GM18505 (cell line): ENCODE measurements around the gene SLC6A3.

Experiments used
- ATAC-seq: cut with Tn5 transposase; IDR thresholded peaks from one replicate; pipeline ENCODE4 v1.9.1; 2021; ENCODE audit not compliant: unreplicated experiment
- POLR2A ChIP-seq: IDR thresholded peaks from 4 replicates; pipeline ENCODE4 v1.6.1; 2011; ENCODE audit warnings: borderline replicate concordance; ENCODE audit not compliant: insufficient read depth, insufficient read length; ENCODE audit errors: extremely low read depth

Gene SLC6A3

DNA sequence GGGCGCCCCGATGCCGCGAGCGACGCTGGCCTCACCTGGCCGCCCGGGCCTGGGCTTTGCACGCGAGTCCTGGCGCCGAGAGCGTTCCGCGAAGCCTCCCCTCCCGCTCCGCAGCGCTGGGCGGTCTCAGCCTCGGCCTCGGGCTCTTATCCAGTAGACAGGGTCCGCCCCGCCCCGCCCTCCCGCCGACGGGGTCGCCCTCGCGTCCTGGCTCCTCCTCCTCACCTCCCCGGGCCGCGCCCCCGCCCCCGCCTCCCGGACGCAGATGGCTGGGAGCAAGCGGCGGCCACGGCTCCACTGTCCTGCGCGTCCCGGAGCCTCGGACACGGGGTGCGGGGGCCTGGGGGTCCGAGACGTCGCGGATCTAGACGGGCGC lies at the start of gene SLC6A3:
Gene SLC6A3, minus strand, starts transcription at position 128 of the 376 bp plus-strand sequence. CDS start 2,243 bp downstream, outside the sequence.
- no peak for TF ChIP-seq POLR2A
- no peak for ATAC-seq

DNA sequence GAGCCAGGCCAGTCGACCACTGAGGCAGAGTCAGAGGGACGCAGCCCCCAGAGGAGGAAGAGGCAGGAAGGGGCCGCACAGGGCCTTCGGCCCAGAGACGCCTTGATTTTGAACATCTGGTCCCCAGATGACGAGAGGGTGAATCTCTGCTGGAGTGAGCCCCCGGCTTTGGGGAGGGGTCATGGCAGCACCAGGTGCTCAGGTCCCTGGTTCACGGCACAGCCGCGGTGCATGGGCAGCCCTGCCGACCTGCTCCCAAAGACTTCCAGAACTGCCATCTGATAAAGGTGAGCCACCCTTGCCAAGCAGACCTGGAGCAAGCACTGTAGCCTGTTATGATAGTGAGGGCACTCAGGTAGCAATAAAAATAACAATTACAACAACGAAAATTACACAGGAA lies 48.7 kb upstream of the SLC6A3 start:
- no peak for TF ChIP-seq POLR2A
- ATAC-seq: no peak

DNA sequence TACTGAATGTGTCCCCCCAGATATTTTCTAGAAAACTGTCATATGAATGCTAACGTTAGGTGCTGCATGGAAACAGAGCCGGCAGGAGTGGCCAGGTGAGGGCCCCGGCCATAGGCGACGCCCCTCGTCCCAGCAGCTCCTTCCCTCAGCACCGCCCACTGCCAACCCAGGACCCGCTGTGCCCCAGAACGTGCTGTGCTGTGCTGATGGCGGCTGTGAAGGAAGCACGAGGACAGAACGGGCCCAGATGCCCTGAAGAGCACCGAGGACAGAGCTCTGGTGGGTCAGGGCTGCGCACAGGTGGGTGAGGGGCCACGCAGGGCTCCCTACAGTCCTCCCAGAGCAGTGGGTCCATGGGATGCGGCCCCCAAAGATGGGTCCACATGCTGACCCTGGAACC lies 48.2 kb upstream of the SLC6A3 start:
- no peak for TF ChIP-seq POLR2A
- ATAC-seq: no peak

DNA sequence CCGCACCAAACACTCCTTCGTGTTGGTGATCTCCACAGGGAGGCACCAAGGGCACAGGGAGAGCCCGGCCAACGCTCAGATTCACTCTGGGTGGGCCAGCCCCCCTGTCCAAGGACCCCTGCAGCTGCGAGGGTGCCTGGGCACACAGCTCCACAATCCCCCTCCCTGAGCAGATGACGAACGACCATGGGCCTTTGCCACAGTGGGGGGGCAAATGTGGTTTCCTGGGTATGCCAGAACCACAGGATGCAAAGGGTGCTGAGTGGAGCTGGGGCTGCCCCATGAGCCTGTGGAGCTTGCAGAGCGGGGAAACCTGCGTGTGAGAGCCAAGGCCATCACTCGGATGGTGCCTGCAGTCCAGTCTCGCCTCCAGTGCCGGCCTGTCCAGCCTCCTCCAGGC lies 47.5 kb upstream of the SLC6A3 start:
- TF ChIP-seq POLR2A: peak; percentile 12
- ATAC-seq: no peak

DNA sequence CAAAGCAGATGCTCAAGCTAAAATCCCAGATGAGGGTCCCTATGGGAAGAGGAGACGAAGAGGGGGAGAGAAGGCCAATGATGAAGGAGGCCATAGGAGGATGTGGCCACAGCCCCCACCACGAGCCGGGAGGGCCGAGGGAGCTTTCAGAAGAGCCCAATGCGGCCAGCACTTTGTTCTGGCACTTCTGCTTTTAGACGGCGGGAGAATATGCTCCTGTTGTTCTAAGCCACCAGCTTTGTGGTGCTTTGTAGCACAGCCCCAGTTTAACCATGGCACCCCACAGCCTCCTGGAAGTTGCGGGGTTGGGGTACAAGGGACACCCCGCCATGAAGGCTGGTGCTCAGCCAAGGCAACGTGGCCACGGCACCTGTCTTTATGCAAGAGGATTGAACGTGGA lies 45.1 kb upstream of the SLC6A3 start:
- TF ChIP-seq POLR2A: peak; percentile 52
- ATAC-seq: peak; percentile 21

DNA sequence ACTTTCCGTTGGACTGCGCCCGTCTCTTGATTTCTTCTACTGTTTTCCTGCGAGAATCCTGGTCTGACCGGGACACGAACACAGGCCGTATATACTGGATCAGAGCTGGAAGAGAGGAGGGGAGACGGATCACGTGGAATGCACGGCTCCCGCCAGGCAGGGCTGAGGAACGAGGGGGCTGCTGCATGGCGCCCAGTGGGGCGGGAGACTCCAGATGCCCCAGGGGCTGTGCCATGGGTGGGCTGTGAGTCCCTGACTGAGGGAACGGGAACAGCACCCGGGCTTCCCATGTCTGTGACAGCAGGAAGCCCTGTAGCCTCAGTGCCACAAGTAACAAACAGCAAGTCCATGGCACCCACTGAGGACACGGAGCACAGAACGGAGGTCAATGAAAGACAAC lies 44.5 kb upstream of the SLC6A3 start:
- TF ChIP-seq POLR2A: no peak
- ATAC-seq: no peak

DNA sequence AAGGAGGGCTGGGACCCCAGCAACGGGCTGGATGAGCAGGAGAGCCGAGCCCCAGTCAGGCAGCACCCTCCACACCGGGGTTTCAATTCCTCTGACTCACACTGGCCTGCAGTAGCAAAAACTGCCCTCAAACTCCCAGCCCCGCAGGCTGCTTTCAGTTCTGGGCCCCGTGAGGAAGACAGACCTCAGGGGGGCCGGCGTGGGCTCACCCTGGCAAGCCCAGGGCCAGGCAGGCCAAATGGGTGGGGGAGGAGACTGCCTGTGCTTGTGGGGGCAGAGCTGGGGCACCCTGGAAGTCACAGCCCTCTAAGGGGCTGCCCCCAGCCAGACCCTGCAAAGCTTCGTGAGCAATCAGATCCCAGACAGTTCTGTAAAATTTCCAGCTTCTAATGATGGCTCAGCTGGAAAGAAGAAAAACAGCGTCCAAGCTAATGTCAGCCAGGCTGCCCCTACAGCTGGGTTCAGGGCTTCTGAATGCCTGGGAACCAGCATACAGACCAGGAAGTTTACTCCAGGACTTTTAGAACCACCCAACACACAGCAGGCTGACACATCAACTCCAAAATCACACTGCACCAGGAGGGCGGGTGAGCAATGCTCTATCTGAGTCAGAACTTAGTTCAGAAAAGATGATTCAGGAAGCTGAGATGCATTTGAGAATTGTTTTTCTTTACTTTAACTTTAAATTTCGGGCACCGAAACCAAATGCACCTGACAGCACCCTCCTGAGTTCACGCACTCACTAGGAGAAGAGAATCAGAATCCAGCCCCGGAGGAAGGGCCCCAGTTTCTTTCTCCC lies 43.8 kb upstream of the SLC6A3 start:
- peak; percentile 51 for TF ChIP-seq POLR2A
- ATAC-seq: peak; percentile 48

DNA sequence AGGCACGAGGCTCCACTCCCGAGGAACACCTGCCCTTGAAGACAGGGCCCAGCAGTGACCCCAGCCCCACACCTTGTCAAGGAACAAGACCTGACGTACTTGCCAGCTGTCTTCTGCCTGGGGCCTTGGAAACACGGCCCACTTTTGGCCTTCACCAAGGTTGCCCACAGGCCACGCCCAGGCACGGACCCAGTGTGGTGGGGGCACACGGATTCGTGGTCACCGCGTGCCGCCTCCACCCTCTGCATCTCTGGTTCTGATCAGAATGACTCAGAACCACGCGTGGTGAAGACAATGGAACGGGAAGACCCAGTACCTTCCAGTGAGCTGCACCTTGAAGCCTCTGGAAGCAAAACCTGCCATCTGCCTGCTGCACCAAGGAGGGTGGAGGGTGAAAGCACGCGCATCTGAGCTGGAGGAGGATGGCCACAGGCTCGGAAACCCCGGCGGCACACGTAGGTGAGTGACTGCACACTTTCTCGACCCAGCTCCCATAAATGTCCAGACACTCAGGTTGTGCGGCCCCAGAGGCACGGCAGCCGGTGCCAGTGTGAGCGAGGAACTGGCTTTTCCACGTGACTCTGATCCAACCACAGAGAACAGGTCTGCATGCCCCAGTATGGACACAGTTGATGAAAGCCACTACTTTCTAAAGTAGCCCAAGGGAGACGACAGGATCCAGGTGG lies 42.0 kb upstream of the SLC6A3 start:
- no peak for ATAC-seq
- TF ChIP-seq POLR2A: peak; percentile 9

DNA sequence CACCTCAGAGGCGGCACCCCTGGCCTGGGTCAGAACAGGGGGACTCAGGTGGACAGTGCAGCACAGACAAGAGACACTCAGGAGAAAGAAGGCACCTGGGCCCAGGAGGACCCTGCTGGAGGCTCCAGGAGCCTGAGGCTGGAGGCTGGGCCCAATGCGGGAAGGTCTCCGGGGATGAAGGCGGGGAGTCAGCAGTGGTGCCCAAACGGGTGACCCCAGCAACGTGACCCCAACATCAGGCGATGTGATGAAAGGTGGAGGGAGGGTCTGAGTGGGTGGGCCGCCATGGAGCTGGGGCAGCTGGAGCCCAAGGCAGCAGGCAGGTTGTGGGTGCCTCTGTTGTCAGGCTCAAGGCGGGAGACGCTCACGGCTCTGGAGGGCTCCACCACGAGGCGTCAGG lies 41.0 kb upstream of the SLC6A3 start:
- TF ChIP-seq POLR2A: no peak
- no peak for ATAC-seq

DNA sequence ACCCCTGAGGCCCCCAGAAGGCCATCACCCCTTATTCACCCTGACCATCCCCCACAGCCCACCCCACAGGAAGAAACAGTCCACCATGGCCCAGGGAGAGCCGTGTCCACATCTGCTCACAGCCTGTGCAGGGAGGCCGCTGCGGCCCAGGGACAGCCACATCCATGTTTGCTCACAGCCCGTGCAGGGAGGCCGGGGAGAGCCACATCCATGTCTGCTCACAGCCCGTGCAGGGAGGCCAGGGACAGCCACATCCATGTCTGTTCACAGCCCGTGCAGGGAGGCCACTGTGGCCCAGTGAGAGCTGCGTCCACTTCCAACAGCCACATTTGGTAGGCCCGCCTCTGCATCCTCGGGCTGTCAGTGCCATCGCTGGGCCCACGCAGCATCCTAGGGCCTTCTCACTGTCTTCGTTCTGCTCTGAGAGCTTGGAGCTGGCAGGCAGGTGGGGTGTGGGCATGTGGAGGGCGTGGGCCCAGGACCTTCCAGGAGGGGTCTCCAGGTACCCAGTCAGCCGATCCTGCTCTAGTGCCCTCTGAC lies 40.4 kb upstream of the SLC6A3 start:
- ATAC-seq: no peak
- no peak for TF ChIP-seq POLR2A

DNA sequence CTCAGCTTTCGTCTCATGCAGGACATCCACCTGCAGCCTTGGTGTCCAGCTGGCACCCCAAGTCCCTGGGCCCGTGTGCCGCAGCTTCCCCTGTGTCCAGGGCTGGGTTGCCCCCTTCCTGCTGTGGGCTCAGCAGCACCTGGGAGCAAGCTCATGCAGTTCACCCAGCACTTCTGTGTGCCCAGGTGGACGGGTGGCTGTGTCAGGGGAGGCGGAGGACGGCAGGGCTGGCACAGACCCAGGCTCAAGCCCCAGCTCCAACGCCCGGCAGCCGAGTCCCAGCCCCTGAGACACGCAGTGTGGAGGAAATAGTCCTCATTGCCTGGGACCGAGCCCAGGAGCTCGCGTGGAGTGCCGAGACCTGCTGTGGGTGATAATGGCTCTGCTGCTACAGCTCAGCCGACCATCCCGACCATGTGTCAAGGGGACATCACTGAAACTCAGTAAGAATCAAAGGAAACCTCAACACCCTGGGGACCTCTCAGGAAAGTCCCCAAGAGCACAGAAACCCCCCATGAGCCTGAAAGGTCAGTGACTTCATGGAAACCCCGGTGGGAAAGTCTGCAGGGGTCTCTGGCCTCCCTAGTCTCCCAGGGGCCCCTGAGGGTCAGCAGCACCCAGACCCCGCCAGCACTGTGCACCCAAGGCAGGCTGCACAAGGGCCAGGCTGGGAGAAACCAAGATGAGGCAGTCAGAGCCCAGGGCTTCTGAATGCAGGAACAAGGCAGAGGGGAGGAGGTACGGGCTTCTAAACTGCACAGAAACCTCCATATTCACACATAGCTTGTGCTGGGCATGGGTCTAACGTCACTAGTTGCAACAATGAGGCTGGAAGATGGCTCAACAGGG lies 39.7 kb upstream of the SLC6A3 start:
- TF ChIP-seq POLR2A: peak; percentile 45
- peak; percentile 53 for ATAC-seq

DNA sequence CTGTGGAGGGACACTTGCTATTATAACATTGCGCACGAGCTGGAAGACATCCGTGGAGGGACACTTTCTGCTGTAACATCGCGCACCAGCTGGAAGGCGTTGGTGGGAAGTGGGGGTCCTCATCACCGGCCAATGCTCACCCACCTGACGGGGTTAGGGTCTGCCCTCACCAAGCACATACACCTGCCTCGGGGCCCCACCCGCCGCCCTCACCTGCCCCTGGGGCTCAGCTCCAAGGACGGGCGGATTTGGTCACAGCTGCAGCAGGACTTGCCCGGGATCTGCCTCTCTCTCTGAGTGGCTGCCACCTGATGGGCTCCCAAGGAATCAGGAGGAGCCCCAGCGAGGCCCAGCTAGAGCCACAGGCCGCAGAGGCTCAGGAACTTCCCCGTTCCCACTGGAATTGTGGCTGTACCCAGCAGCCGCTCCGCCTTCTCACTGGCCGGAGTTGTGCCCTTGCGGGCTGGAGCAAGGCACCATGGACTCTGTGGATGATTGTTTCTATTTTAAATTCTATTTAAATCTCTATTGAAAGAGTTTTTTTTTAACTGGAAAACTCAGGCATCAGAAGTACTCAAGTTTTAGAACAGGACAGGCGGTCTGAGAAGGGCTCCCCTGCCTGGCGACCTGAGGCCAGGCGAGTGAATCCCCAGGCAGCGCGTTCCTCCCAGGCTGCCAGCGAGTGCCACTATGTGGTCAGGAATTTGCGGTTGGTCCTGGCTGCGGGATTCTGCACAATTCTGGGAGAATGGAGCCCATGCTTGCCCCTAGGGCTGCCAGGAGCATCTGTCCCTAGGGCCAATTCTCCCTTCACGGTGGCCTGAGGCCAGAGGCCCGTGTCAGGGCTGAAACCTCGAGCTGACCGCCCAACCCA lies 38.9 kb upstream of the SLC6A3 start:
- ATAC-seq: no peak

More for the DNA sequence above, 38.9 kb upstream of the SLC6A3 start:
- TF ChIP-seq POLR2A: no peak
